PFSK-1 (cell line): ENCODE data around the gene RASAL2.

Experiments used
- FOXP2 ChIP-seq: optimal IDR thresholded peaks from 2 replicates; pipeline ENCODE3; 2011; ENCODE audit warnings: borderline replicate concordance, control low read depth, inconsistent platforms; ENCODE audit not compliant: insufficient read depth; ENCODE audit errors: extremely low read length, extremely low read depth
- POLR2AphosphoS5 ChIP-seq: IDR thresholded peaks from 2 replicates; pipeline ENCODE4 v1.6.1; 2012; ENCODE audit warnings: low read depth, mild to moderate bottlenecking, control low read depth, low read length, moderate library complexity
- REST ChIP-seq, 2 experiments: IDR thresholded peaks; 2 replicates each; pipeline versions ENCODE4 v1.6.1 to v1.8.0; 2011 to 2012; ENCODE audit warnings: low read depth in 2 of 2, low read length in 2 of 2, control low read depth in 1 of 2, inconsistent platforms in 1 of 2, mild to moderate bottlenecking in 1 of 2, moderate library complexity in 1 of 2; ENCODE audit not compliant: insufficient read depth in 1 of 2
- SIN3A ChIP-seq: IDR thresholded peaks from 2 replicates; pipeline ENCODE4 v1.6.1; 2012; ENCODE audit warnings: mild to moderate bottlenecking, low read length, moderate library complexity, borderline replicate concordance; ENCODE audit not compliant: insufficient read depth
- TAF1 ChIP-seq: IDR thresholded peaks from 2 replicates; pipeline ENCODE4 v1.6.1; 2012; ENCODE audit warnings: low read length, control low read depth, borderline replicate concordance; ENCODE audit not compliant: insufficient read depth

Gene RASAL2

GRCh38 chr1:178495158-178495557 lies 401.3 kb downstream of the RASAL2 start:
- no peak for TF ChIP-seq REST (IDR thresholded peaks at IDR 0.05; ENCODE audit: insufficient read depth in 1 of 2, low read depth in 2 of 2, low read length in 2 of 2)
- no peak for TF ChIP-seq SIN3A
- TF ChIP-seq FOXP2, result no peak
- no peak for TF ChIP-seq POLR2AphosphoS5
- no peak for TF ChIP-seq TAF1

DNA sequence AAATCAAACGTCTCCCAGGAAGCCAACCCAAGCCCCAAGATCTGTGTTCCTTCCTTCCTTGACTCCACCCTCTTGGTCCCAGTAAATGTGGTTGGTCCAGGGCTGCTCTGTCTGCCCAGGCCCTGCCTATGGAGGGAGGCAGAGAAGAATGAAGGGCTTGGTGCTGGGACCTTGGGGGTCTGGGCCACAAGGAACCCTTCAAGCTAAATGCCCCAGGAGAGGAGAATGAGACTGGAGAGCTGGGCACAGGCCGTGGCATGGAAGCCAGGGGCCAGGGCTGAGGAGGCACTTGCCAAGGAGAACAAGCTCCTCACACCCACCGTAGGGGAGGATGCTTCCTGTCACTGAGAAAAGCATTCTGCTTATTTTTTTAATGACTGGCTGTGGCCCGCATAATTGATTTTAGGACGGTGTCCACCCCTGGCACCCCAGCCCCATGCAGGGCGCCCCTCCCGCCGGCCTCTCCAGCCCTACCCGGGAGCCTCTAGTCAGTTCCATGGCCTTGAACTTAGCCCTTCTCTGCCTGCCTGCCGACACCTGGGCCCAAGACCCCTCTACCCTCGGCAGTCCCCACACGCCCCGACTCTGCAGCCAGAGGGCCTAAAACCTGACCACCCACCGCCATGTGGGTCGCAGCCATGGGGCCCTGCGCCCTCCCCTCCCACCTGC lies 402.0 kb downstream of the RASAL2 start:
- TF ChIP-seq TAF1 (no peak), REST (IDR thresholded peaks at IDR 0.05; ENCODE audit: insufficient read depth in 1 of 2, low read depth in 2 of 2, low read length in 2 of 2) (no peak), POLR2AphosphoS5 (no peak), SIN3A (no peak), FOXP2 (no peak)

DNA sequence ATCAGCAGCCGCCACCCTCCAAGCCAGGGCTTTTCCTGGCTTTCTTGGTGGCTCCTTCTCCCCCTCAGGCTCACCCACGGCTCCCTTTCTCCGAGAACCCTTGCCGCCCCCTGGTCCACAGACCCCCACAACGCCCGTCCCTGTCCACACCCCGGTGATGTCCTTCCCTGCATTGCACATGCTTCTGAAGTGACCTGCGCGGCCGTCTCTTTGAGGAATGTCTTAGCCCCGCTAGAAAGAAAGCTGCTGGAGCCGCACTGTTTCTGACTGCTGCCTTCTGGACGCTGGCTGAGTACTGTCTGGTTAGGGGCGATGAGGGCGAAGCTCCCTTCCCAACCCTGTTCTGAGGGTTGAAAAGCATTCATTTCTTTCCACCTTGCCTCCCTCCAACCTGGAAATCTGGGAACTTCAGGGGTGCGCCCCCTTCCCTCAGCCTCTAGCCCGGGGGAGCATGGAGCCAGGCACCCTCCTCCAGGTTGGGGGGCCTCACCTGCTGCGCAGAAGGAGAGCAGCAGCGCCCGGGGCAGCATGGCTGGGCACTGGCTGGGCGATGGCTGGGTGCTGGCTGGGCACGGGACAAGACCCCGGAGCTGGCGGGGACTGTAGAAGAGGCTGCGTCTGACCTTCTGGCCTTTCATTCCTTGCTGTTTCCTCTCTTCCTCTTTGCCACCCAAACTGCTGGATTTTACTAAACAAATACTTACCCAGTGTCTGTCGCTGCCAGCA lies 402.7 kb downstream of the RASAL2 start, which contains the start of gene CLEC20A:
TSS of gene CLEC20A (minus strand) at position 555 of the 726 bp plus-strand sequence. CDS start at position 530, 25 bp downstream.
- TF ChIP-seq FOXP2 (no peak), SIN3A (no peak), REST (IDR thresholded peaks at IDR 0.05; ENCODE audit: insufficient read depth in 1 of 2, low read depth in 2 of 2, low read length in 2 of 2) (no peak), TAF1 (no peak), POLR2AphosphoS5 (no peak)

DNA sequence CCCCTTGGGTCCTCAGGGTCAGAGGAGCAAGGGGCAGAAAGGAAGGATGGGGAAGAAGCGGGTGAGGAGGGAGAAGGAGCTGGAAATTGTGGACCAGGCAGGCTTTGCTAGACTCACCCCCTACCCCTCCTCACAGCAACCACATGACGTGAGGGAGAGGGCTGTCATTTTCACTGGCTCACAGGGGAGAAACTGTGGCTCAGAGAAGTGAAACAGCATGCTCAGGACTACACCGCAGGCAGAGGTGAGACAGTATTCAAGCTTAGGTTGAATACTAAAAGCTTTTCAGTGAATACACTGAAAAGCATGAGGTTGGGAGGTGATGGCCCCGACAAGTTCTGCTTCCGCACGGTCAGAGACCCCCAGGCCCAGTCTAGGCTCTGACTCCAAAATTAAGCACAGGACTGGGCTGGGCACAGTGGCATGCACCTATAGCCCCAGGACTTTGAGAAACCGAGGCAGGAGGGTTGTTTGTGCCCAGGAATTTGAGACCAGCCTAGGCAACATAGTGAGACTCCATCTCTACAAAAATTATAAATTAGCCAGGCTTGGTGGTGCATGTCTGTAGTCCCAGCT lies 404.1 kb downstream of the RASAL2 start:
- no peak for TF ChIP-seq POLR2AphosphoS5
- no peak for TF ChIP-seq SIN3A
- TF ChIP-seq FOXP2, result no peak
- no peak for TF ChIP-seq TAF1
- TF ChIP-seq REST (IDR thresholded peaks at IDR 0.05; ENCODE audit: insufficient read depth in 1 of 2, low read depth in 2 of 2, low read length in 2 of 2), result no peak
